Stimulated activated CD8-positive, alpha-beta memory T cell treated with anti-CD3 and anti-CD28 coated beads, Interleukin-12 subunit alpha, Interleukin-12 subunit beta, amount 100 ng/mL, for 24 hours (primary cell): ENCODE measurements around the gene CCL11.

Experiments
- DNase-seq: peaks from one replicate; pipeline ENCODE4 v3.0.0-alpha.2; 2020; ENCODE audit errors: extremely low read depth

Gene CCL11

DNA sequence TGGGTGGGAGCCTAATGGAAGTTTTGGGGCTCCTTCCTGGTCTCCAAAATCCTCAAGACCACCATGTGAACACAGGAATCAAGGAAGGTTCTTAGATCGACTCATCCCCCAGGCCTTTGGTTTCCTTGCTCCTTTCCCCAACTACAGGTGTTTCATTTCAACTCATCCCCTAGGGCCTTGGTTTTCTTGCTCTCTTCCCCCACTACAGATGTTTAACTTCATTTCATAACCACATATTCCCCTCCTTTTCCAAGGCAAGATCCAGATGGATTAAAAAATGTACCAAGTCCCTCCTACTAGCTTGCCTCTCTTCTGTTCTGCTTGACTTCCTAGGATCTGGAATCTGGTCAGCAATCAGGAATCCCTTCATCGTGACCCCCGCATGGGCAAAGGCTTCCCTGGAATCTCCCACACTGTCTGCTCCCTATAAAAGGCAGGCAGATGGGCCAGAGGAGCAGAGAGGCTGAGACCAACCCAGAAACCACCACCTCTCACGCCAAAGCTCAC, at the start of gene CCL11:
Gene CCL11, plus strand, starts transcription at position 457 of the 507 bp plus-strand sequence. CDS start 67 bp downstream, outside the sequence.
- no peak for DNase-seq

DNA sequence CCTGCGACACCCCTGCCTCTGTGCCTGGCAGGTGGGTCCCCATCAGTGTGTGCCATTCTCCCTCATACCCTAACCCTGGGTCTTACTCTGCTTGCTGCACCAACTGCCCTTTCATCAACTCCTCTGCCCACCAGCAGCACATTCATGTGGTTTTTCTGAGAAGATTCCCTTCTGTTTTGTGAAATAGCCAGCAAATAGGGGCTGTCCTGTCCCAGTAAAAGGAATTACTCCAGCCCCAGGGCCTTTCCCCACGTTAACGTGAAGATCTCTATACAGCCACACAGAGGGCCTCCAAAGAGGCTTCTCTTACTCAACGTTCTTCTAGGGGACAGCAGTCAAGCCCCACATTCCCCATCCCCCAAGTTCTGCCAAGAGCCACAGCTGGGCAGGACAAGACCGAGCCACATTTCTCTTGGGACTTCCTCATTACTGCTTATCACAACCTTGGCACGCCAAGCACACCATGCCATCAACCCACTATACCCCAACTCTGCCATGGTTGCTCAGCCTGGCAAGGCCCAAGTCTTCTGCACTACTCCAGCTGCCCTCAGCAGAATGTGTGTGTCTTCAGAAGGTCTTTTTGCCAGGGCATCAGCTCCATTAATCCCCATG, 49.2 kb upstream of the CCL11 start:
- DNase-seq, result no peak

DNA sequence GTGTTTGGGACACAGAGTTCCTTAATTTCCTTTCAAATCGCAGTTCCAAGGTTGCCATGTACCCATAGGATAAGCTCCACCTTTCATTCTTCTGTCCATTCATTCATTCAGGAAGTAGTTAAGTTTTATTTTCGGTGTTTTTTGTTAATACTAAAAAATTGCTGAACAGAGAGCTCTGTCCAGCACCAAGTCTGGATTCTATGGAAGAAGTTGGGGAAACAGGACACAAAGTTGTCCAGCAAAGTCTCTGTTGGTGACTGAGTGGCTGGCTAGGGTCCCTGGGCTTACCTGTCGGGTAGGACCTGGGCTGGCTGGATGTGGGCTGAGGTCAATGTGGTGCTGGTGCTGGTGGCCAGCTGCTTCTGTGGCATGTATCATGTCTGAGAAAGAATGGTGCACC, 48.1 kb upstream of the CCL11 start:
- no peak for DNase-seq

DNA sequence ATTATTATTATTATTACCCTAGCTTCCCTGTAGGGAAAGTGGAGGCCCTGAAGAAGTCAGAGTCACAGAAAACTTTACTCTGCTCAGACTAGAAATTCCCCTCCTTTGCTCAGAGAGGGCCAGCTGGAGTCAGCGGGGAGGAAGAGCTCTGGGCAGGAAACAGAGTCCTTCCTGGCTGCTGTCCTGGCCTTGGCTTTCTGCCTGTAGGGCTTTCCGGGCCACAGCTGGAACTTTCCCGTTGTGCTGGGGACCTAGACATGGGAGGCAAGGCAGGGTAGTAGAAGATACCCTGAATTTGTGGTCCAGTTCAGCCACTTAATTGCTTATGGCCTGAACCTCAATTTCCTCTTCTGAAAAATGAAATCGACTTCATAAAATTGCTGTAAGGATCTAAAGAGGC, 44.5 kb upstream of the CCL11 start:
- DNase-seq, result no peak

DNA sequence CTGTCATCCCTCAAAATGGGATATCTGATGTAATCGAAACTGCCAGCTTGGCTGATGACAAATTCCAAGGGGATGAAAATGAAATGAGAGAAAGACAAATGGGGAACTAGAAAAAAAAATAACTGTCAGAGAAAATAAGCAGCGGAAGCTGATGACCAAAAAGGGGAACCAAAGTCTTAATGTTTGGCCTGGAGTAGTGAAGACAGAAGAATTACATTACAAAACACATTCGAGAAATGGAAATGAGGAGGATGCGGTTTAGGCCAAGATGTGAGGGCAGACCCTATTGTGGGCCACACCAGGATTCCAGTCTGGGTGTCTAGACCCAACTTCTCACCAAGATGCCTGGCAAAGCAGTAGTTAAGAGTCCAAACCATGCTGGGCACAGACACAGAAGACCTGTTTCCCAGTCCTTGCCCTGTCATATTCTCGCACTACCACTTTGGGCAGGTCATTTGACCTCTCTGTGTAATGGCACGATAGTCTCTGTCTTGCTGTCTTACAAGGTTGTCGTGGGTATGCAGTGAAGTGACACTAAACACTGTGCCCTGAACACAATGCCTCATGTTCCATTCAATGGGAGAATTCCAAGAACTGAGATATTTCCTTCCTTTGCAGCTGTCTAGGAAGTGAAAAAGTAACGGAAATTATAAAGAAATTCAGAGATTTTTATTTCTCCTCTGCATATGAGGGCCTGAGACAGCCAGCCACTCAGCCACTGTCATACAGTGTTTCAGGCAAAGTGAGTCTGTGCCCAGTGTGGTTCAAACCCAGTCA, 42.8 kb upstream of the CCL11 start:
- no peak for DNase-seq

DNA sequence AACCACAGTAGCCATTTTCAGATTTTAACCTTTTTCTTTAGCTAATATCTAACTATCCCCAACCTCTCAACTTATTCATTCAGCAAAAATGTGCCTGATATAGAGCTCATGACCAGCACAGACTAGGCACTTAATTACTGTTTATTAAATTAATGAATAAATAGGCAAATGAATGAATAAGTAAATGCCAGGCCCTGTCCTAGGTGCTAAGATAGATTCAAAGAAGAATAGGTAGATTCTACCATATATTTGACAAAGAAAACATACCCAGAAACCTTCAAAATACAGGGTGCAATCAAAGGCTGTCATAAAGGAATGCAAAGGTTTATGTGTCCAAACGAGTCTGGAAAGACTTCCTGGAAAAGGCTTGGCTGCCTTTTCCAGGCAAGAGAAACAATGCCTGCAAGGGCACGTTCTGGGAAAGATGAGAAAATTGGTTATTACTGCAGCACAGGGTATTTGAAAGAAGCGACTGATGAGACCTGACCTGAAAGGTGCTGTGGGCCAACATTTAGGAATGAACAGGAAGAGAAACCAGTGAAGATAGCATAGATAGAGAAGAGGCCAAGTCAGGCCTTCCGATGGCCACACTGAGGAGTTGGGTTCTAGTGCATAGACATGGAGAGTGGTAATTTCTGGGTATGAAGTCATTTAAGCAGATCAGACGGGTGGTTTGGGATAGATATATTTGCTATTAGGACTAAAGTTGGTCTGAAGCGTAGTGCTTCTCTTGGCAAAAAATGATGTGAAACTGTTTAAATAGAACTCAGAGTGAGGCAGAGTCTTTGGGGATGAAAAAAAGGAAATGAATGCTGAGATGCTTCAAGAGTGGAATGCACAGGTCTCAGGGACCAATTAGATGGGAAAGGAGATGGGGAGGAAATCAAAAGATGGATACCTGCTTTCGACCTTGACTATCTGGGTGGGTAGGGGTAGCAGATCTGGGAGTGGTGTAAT, 41.9 kb upstream of the CCL11 start:
- DNase-seq, result no peak

DNA sequence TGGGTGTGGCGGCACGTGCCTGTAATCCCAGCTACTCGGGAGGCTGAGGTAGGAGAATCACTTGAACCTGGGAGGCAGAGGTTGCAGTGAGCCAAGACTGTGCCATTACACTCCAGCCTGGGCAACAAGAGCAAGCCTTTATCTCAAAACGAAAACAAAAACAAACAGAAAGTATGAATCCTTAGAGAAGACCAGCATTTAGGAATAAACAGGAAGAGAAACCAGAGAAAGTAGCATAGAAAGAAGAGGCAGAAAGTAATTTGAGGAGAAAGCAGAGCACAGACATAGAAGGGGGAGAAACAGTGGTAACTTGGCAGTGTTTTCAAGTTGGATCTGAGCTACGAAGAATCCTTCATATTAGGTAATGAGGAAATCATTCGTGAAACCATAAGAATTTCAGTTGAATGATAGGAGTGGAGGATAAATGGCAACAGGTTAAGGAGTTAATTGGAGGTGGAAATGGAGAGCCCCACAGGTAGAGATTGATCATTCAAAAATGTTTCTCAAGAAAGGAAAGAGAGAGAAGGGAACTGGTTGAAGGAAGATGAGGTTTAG, 40.1 kb upstream of the CCL11 start:
- no peak for DNase-seq

DNA sequence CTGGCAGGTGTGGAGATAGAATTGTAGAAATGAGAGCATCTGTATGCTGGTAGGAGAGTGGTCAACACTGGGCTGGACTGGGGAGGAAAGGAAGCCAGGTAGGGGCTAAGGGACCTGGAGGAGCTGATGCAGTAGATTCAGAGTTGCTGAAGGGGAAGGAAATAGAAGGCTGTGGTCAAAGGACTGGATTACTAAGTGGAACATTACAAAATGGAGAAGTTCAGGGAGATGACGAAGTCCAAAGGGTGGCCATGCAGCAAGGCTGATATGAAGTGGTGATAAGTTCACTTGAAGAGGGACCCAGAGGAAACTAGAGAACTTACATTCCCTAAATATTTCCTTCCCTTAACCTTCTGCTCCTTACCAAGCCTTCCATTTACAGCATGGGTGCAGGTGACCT, 39.1 kb upstream of the CCL11 start:
- no peak for DNase-seq

DNA sequence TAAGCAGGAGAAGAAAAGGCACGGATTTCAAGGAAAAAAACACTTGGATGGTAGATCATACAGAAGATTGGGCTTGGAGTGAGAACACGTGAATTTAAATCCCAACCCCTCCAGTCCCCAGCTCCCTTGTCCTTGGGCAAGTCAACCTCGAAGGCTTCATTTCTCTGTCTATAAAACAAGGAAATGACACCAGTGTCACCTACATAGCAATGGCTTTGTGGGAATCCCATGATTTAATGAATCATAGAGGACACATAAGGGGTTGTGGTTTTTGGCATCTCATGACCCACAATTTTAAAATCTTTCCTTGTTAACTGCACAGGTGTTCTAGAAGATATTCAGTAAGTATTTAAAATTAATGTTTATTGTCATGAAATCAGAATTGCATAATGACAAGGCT, 38.7 kb upstream of the CCL11 start:
- DNase-seq, result no peak

DNA sequence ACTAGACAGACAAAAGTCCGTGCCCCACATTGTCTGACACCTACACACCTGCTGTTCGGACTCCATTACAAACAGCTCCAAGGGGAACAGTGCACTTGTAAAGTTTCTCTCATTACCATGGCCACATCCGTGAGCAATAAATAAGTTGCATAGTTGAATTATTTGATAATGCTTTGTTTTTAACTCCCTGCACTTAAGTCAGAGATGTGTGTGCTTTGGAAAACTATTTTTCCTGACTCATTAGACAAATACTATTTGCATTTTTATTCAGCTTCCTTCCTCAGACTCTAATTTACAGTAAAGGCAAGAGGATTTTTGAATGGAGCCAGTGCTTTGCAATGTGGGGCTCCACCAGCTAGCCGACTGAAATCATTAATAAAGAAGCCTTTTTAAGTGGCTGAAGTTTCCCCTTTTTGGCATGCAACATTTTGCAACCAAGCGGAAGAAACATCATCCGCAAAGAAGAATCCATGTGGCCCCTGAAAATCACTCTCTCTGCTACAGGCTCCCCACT, 37.0 kb upstream of the CCL11 start:
- DNase-seq, result no peak

DNA sequence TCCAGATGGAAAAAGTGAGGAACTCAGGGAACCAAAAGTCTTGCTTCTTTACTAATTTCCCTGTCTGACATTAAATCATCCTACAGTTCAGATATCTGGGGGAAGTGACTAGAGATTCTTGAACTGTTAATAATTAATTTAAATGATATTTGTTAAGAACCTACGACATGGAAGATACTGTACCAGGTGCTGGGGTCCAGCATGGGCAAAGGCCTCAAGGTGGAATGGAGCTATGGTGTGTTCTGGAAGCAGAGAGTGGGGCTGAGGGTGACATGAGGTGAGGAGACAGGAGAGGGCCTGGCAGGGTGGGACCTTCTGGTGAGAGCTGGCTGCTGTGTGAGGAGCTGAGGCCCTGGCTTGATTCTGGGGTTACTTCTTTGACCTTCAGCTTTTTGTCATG, 36.5 kb upstream of the CCL11 start:
- DNase-seq, result no peak

DNA sequence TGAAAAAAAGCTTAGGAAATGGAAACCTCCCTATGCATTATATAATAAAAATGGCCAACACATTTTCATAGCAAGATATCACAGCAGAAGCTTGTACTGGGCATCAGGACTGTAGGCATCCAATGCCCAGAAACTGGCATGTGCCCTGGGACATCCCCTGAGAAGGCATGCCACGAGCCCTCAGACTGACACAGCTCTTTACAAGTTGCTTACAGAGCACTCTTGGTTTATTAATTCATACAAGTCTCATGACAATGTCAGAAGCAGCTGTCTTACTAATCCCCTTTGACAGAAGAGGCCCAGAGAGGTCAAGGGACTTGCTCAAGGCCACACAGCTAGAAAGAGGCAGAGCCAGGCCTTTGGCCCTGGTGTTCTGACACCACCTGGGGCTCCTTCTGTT, 36.1 kb upstream of the CCL11 start:
- no peak for DNase-seq

DNA sequence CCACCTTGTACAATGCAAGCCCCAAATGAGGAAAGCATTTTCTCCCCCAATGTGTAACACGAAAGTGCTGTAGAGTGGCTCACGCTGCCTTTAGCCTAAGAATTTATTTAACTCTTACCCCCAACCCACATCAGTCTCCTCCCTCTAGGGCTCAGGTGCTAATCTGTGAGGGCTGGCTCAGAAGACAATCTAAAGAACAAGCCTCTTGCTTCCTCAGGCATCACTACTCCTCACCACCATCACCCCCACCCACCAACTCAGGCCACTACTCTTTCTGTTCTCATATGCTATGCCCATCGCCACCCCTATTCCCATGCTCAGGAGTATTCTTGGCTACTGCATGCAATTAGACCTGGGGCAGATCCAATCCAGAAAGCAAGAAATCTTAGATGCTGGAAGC, 34.4 kb upstream of the CCL11 start:
- no peak for DNase-seq

DNA sequence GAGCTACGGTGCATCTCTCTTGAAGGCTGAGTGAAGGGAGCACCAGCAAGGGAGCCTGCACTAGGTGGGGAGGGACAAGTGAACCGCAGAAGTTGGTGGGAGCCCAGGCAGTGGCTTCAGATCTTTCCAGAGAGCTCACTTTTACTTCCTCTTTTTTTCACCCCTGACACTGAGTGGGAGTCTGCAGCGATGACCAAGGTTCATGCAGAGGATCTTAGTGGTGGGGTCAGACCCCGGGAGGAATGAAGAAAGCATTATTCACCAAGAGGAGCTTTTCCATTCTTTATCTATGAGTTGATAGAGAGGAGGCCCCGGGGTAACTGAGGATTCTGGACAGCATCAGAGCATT, 33.5 kb upstream of the CCL11 start:
- DNase-seq, result no peak

DNA sequence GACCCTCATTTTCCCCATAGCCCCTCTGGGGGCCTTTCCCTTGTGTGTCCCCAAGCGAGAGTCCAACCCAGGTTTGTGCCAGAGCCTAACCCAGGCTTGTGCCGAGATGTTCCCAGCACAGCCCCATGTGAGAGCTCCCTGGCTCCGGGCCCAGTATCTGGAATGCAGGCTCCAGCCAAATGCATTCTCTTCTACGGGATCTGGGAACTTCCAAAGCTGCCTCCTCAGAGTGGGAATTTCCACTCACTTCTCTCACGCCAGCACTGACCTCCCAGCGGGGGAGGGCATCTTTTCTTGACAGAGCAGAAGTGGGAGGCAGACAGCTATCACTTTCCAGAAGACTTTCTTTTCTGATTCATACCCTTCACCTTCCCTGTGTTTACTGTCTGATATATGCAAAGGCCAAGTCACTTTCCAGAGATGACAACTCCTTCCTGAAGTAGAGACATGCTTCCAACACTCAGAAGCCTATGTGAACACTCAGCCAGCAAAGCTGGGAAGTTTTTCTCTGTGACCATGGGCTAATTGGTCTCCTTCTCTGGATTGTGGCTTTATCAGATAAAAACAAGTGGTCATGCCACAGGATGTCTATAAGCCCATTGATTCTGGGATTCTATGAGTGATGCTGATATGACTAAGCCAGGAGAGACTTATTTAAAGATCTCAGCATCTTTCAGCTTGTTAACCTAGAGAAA, 33.0 kb upstream of the CCL11 start:
- no peak for DNase-seq

DNA sequence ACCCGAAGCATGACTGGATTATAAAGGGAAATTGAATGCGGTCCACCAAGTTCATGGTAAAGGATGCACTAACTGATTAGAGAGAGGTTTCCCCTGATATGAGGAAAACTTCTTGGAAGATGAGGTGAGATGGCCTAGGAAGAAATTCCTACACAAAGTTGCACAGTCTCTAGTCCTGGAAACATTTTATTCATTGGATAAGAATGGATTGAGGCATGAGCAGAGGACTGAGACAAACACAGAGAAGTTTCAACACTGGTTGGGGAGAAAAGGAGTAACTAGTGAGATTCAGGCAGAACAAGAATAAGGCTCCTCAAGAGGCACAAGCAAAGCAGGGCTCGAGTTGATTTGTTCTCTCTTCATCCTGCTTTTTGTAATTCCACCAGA, 32.4 kb upstream of the CCL11 start:
- no peak for DNase-seq

DNA sequence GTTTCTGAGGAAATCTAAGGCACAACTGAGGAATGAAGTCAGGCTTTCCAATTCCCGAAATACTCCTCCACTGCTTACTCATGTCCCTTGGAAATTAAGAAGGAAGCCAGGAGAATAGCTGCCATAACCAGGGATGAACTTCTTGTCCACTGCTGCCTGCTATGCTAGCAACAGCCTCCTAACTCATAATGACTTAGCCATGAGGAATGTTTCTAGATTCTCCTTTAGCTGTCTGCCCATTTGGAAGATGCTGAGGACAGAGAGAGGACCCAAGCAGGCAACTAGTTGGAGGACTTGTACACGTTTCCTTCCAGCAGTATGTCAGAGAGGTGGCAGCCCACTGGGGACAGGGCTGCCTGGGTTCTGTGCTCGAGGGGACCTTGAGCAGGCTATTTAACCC, 31.4 kb upstream of the CCL11 start:
- no peak for DNase-seq

DNA sequence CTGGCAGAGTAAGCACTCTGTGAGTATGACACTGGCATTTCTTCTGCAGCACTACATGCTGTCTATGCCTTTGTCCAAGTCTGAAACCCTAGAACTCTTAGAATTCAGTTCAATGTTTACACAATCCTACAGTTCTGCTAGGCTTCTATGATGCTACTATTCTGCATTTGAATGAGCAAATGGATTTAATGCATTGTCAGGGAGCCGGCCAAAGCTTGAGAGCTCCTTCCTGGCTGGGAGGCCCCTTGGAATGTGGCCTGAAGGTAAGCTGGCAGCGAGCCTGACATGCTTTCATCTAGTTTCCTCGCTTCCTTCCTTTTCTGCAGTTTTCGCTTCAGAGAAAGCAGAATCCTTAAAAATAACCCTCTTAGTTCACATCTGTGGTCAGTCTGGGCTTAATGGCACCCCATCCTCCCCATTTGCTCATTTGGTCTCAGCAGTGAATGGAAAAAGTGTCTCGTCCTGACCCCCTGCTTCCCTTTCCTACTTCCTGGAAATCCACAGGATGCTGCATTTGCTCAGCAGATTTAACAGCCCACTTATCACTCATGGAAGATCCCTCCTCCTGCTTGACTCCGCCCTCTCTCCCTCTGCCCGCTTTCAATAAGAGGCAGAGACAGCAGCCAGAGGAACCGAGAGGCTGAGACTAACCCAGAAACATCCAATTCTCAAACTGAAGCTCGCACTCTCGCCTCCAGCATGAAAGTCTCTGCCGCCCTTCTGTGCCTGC, 30.7 kb upstream of the CCL11 start, which contains the start of gene CCL2:
Gene CCL2, plus strand, starts transcription at position 635 of the 730 bp plus-strand sequence. Its CDS starts 65 bp downstream, at position 700.
- DNase-seq, result no peak

DNA sequence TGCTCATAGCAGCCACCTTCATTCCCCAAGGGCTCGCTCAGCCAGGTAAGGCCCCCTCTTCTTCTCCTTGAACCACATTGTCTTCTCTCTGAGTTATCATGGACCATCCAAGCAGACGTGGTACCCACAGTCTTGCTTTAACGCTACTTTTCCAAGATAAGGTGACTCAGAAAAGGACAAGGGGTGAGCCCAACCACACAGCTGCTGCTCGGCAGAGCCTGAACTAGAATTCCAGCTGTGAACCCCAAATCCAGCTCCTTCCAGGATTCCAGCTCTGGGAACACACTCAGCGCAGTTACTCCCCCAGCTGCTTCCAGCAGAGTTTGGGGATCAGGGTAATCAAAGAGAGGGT, 30.2 kb upstream of the CCL11 start:
- DNase-seq, result no peak

DNA sequence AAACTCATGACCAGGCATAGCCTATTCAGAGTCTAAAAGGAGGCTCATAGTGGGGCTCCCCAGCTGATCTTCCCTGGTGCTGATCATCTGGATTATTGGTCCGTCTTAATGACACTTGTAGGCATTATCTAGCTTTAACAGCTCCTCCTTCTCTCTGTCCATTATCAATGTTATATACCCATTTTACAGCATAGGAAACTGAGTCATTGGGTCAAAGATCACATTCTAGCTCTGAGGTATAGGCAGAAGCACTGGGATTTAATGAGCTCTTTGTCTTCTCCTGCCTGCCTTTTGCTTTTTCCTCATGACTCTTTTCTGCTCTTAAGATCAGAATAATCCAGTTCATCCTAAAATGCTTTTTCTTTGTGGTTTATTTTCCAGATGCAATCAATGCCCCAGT, 29.7 kb upstream of the CCL11 start:
- DNase-seq, result no peak
